HG03066 (cell line): ENCODE data around the gene ENDOD1.

ENCODE experiments used
- ATAC-seq: cut with Tn5 transposase; IDR thresholded peaks from one replicate; pipeline ENCODE4 v1.9.1; 2021; ENCODE audit warnings: low read depth; ENCODE audit not compliant: unreplicated experiment

Gene ENDOD1

GRCh38 chr11:95163106-95163505, 73.5 kb downstream of the ENDOD1 start:
- no peak for ATAC-seq

- ATAC-seq, result no peak
Observed at GRCh38 chr11:95165638-95166037, 76.0 kb downstream of the ENDOD1 start.

DNA sequence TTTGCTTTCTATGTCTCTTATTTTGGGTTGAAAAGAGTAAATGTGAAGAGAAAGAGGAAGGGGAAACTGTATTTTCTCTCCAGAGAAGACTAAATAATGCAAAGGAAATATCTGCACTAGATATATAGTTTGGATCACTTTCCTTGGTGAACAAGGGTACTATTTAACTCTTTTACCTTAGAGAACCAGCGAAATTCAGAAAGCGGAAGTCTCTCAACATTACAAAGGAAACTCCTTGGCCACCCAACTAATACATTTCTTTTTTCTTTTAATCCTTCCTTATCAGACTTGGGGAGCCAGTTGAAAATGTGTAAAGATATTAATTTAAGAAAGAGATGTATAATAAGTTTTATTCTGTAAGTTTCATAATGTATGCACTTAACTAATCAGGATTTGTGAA, 77.1 kb downstream of the ENDOD1 start:
- ATAC-seq, result no peak

DNA sequence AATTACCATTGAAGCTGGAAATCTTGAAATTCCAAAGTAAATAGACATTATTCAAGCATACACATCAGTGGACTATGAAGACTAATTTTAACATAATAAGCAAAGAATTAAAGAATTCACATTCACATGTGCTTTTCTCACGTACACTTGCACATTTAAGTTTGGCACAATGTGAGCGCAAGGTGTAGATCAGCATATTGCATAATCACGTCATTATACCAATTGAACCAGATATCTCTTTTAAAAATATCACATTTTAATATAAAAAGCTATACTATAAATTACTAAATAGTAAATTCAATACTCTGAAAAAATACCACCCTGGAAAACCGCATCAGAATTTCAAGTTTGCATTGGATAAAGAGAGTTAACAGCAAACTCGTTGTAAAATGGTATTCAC, 80.6 kb downstream of the ENDOD1 start:
- no peak for ATAC-seq

DNA sequence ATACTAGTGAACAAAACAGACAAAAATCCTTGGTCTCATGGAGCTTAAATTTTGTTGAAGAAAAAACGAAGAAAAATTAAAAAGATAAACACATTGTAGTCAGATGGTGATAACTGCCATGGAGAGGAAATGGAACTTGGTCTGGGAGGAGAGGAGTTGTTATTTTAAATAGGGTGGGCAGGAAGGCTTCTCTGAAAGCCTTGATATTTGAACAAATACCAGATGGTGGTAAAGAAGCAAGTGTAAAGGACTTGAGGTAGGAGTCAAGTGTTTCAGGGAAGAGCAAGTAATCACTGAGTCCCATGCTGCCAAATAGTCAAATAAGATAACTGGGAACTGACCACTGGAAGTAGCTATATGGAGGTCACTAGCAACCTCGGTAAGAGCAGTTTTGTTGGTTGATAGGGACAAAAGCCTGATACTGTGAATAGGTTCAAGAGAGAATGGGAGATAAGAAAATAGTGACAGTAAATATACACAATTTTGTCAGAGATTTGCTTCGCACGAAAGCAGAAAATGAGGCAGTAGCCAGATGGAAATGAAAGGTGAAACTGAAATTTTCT, 86.3 kb downstream of the ENDOD1 start:
- no peak for ATAC-seq
